Thyroid gland (tissue), 4 donors: ENCODE results near the gene TANC1. TPM values are rescaled to one million over a fixed set of nuclear protein-coding genes. Genes with fewer than 3 reads are reported as not detected.

Experiments
- DNase-seq, 2 donors: peaks; one replicate each; pipeline ENCODE4 v3.0.0-alpha.2; 2019
- H3K27ac ChIP-seq, 3 donors: fragments of 200-600 bp; sonication (generic); 1 replicate in 2 of 3; 2 replicates in 1 of 3; pipeline ENCODE4 v1.5.1; 2016 to 2019; ENCODE audit warnings: mild to moderate bottlenecking in 1 of 3, moderate library complexity in 1 of 3
- H3K27me3 ChIP-seq: fragments of 200-600 bp; sonication (generic); one replicate; pipeline ENCODE4 v1.5.1; 2019
- H3K36me3 ChIP-seq, 2 donors: fragments of 200-600 bp; sonication (generic); one replicate each; pipeline ENCODE4 v1.5.1; 2016 to 2019
- H3K4me1 ChIP-seq, 2 donors: fragments of 200-600 bp; sonication (generic); one replicate each; pipeline ENCODE4 v1.5.1; 2017 to 2019
- H3K4me3 ChIP-seq, 3 donors: fragments of 200-600 bp; sonication (generic); replicated peaks in 1 of 3; 1 replicate in 2 of 3; 2 replicates in 1 of 3; pipeline ENCODE4 v1.5.1; 2016; ENCODE audit warnings: mild to moderate bottlenecking in 1 of 3
- H3K9me3 ChIP-seq: fragments of 200-600 bp; sonication (generic); one replicate; pipeline ENCODE4 v1.5.1; 2017
- CTCF ChIP-seq, 6 experiments: fragments of 200-600 bp in 3 of 6; fragments of 450-650 bp in 3 of 6; sonication (generic) in 3 of 6; IDR thresholded peaks; one replicate each; pipeline ENCODE4 v1.5.1; 2016 to 2019; ENCODE audit warnings: antibody characterized with exemption in 6 of 6, mild to moderate bottlenecking in 2 of 6, inconsistent platforms in 1 of 6, moderate library complexity in 1 of 6
- POLR2A ChIP-seq, 2 donors: fragments of 450-650 bp; IDR thresholded peaks; one replicate each; pipeline ENCODE4 v1.6.1; 2017; ENCODE audit warnings: antibody characterized with exemption in 2 of 2, mild to moderate bottlenecking in 2 of 2, moderate library complexity in 1 of 2
- WGBS, 2 donors: methylation state at CpG; one replicate each; pipeline ENCODE4 v1.1.5; 2017; 5-methylcytosine and 5-hydroxymethylcytosine counted together
- intact Hi-C: fragments of 100-400 bp; cut with DNase I; formaldehyde crosslinking; loops from one replicate; pipeline ENCODE4 v1.15.1; 2023
- total RNA-seq, 4 donors: library from RNA; depleted of rRNA; stranded (reverse); fragments of >200 nt; gene quantifications; one replicate each; pipeline ENCODE4 v1.2.3, GENCODE V29; 2016

TANC1 gene
- total RNA-seq, 4 donors from 2014 or later, result 51.1 to 93.8 (median 63.6) TPM

DNA sequence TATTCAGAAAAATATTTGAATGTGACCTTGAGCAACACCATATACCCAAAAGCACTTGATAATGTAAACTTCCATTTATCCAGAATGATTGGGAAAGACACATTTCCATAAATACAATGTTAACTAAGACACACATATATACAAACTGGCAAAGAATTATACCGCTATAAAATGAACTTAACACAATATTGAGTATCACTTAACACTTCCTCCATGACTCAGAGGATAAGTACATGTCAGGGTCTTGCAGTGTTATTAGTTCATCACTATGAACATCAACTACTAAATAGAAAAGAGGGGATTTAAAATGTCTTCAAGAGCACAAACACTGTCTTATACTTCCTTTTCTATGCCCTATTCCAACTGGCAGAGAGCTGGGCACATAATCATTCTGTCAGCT lies 299.5 kb downstream of the TANC1 start:
- 94% methylated on average over 1 of the region's 1 CpG for WGBS, 2 donors
- intact Hi-C loops, result no loop called here
- no peak for DNase-seq

GRCh38 chr2:159270744-159271379 lies 302.4 kb downstream of the TANC1 start:
- peaks cover 0 to 4% of the 10 kb centered on the region in 2 donors for H3K36me3 ChIP-seq
- H3K27me3 ChIP-seq, result no peaks in the 10 kb centered on the region
- 98 to 99% methylated on average over 4 of the region's 4 CpGs for WGBS, 2 donors
- H3K4me3 ChIP-seq, result no peak overlapping the region
- no peaks in the 10 kb centered on the region for H3K4me1 ChIP-seq
- no peak for DNase-seq
- TF ChIP-seq CTCF (IDR thresholded peaks at IDR 0.05) (no peak), POLR2A (IDR thresholded peaks at IDR 0.05) (no peak)
- H3K27ac ChIP-seq, result no peak overlapping the region
- H3K9me3 ChIP-seq, result no peaks in the 10 kb centered on the region
- intact Hi-C loops, result no loop called here

More for the DNA sequence above, 299.5 kb downstream of the TANC1 start:
- Histone ChIP-seq H3K4me3 (no peak overlapping the region), H3K4me1 (peaks cover 0 to 11% of the 10 kb centered on the region in 2 donors), H3K27me3 (no peaks in the 10 kb centered on the region), H3K27ac (no peak overlapping the region), H3K36me3 (peaks cover 0 to 4% of the 10 kb centered on the region in 2 donors), H3K9me3 (no peaks in the 10 kb centered on the region)
- TF ChIP-seq CTCF (IDR thresholded peaks at IDR 0.05) (no peak), POLR2A (IDR thresholded peaks at IDR 0.05) (no peak)

GRCh38 chr2:159272156-159272555 lies 303.7 kb downstream of the TANC1 start:
- no peaks in the 10 kb centered on the region for H3K9me3 ChIP-seq
- no peak for DNase-seq
- no peaks in the 10 kb centered on the region for H3K4me1 ChIP-seq
- H3K4me3 ChIP-seq, result no peak overlapping the region
- H3K36me3 ChIP-seq, result peaks cover 0 to 4% of the 10 kb centered on the region in 2 donors
- 93% methylated on average over 5 of the region's 5 CpGs for WGBS, 2 donors
- TF ChIP-seq CTCF (IDR thresholded peaks at IDR 0.05) (no peak), POLR2A (IDR thresholded peaks at IDR 0.05) (no peak)
- intact Hi-C loops, result no loop called here
- H3K27me3 ChIP-seq, result no peaks in the 10 kb centered on the region
- H3K27ac ChIP-seq, result no peak overlapping the region

- Histone ChIP-seq H3K4me1 (no peaks in the 10 kb centered on the region), H3K27me3 (no peaks in the 10 kb centered on the region), H3K36me3 (peaks cover 0 to 4% of the 10 kb centered on the region in 2 donors), H3K9me3 (no peaks in the 10 kb centered on the region), H3K27ac (no peak overlapping the region), H3K4me3 (no peak overlapping the region)
- intact Hi-C loops, result no loop called here
- no peak for DNase-seq
- 94 to 96% methylated on average over 1 of the region's 1 CpG for WGBS, 2 donors
- TF ChIP-seq POLR2A (IDR thresholded peaks at IDR 0.05), result no peak
- TF ChIP-seq CTCF (IDR thresholded peaks at IDR 0.05), result no peak
These were observed 306.7 kb downstream of the TANC1 start for GRCh38 chr2:159275111-159275510.

DNA sequence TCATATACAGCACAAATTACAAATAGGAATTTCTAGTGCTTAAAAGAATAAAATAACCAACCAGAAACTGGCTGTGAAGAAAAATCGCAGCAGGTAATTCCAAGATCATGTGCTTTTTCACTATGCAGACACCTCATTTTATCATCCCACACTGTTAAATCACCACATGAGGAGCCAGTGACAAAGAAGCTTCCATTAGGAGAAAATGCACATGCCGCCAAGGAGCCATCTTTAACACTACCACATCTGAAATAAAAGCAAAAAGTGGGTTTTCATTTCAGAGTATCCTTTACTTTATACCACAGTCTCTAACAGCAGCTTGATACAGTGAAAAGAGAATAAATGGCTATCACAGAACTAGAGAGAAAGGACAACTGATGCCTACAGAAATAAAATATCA lies 311.3 kb downstream of the TANC1 start:
- intact Hi-C loops, result no loop called here
- TF ChIP-seq CTCF (IDR thresholded peaks at IDR 0.05), result no peak
- no peak for TF ChIP-seq POLR2A (IDR thresholded peaks at IDR 0.05)
- Histone ChIP-seq H3K27me3 (no peaks in the 10 kb centered on the region), H3K27ac (no peak overlapping the region), H3K9me3 (no peaks in the 10 kb centered on the region), H3K4me1 (peaks cover 0 to 1% of the 10 kb centered on the region in 2 donors), H3K36me3 (no peaks in the 10 kb centered on the region), H3K4me3 (no peak overlapping the region)
- DNase-seq, result no peak
- 97 to 99% methylated on average over 2 of the region's 2 CpGs for WGBS, 2 donors
